ENCODE measurements around the gene PGA4.
"Not testable (repeated sequence)": the region's sequence is repeated elsewhere in the genome, so short reads cannot be mapped to it uniquely, and the experiment has no call there.

Gene PGA4

GRCh38 chr11:61222047-61222446, at the start of gene PGA4:
Gene PGA4 (plus strand): TSS chr11:61222347. CDS start chr11:61222401, 54 bp downstream.
- DNase-seq (ENCODE audit: extremely low read depth in 1 of 2, low read depth in 1 of 2), result not testable (repeated sequence)

- DNase-seq (ENCODE audit: extremely low read depth in 1 of 2, low read depth in 1 of 2), result no peak
Measured at GRCh38 chr11:61172356-61172755, 49.8 kb upstream of the PGA4 start.

- no peak for DNase-seq (ENCODE audit: extremely low read depth in 1 of 2, low read depth in 1 of 2)
Measured at GRCh38 chr11:61172888-61173287, 49.3 kb upstream of the PGA4 start.

GRCh38 chr11:61173456-61173855, 48.7 kb upstream of the PGA4 start:
- no peak for DNase-seq (ENCODE audit: extremely low read depth in 1 of 2, low read depth in 1 of 2)

- DNase-seq (ENCODE audit: extremely low read depth in 1 of 2, low read depth in 1 of 2), result no peak
Measured at GRCh38 chr11:61174273-61174672, 47.9 kb upstream of the PGA4 start.

GRCh38 chr11:61174949-61175348, 47.2 kb upstream of the PGA4 start:
- DNase-seq (ENCODE audit: extremely low read depth in 1 of 2, low read depth in 1 of 2), result no peak

- no peak for DNase-seq (ENCODE audit: extremely low read depth in 1 of 2, low read depth in 1 of 2)
Measured at GRCh38 chr11:61176446-61176845, 45.7 kb upstream of the PGA4 start.

GRCh38 chr11:61180205-61180604, 41.9 kb upstream of the PGA4 start:
- not testable (repeated sequence) for DNase-seq (ENCODE audit: extremely low read depth in 1 of 2, low read depth in 1 of 2)

GRCh38 chr11:61181489-61181888, 40.7 kb upstream of the PGA4 start:
- no peak for DNase-seq (ENCODE audit: extremely low read depth in 1 of 2, low read depth in 1 of 2)

- DNase-seq (ENCODE audit: extremely low read depth in 1 of 2, low read depth in 1 of 2), result no peak
Measured at GRCh38 chr11:61183645-61184044, 38.5 kb upstream of the PGA4 start.

GRCh38 chr11:61186504-61186903, 35.6 kb upstream of the PGA4 start:
- DNase-seq (ENCODE audit: extremely low read depth in 1 of 2, low read depth in 1 of 2), result no peak

GRCh38 chr11:61187505-61188130, 34.5 kb upstream of the PGA4 start:
- DNase-seq (ENCODE audit: extremely low read depth in 1 of 2, low read depth in 1 of 2), result peak; percentile 60 to 67

- no peak for DNase-seq (ENCODE audit: extremely low read depth in 1 of 2, low read depth in 1 of 2)
Measured at GRCh38 chr11:61189933-61190332, 32.2 kb upstream of the PGA4 start.

GRCh38 chr11:61193596-61193995, 28.6 kb upstream of the PGA4 start:
- no peak for DNase-seq (ENCODE audit: extremely low read depth in 1 of 2, low read depth in 1 of 2)

- no peak for DNase-seq (ENCODE audit: extremely low read depth in 1 of 2, low read depth in 1 of 2)
Measured at GRCh38 chr11:61194169-61194671, 27.9 kb upstream of the PGA4 start.

- DNase-seq (ENCODE audit: extremely low read depth in 1 of 2, low read depth in 1 of 2), result no peak
Measured at GRCh38 chr11:61194981-61195695, 27.0 kb upstream of the PGA4 start.

- no peak for DNase-seq (ENCODE audit: extremely low read depth in 1 of 2, low read depth in 1 of 2)
Measured at GRCh38 chr11:61195719-61196118, 26.4 kb upstream of the PGA4 start.

- DNase-seq (ENCODE audit: extremely low read depth in 1 of 2, low read depth in 1 of 2), result no peak
Measured at GRCh38 chr11:61198361-61198760, 23.8 kb upstream of the PGA4 start.

- DNase-seq (ENCODE audit: extremely low read depth in 1 of 2, low read depth in 1 of 2), result no peak
Measured at GRCh38 chr11:61198948-61199523, 23.1 kb upstream of the PGA4 start.

- no peak for DNase-seq (ENCODE audit: extremely low read depth in 1 of 2, low read depth in 1 of 2)
Measured at GRCh38 chr11:61201476-61201875, 20.7 kb upstream of the PGA4 start.

GRCh38 chr11:61202950-61203746, 19.0 kb upstream of the PGA4 start, which contains the start of gene PGA3:
Gene PGA3 (plus strand): TSS chr11:61203515. CDS start chr11:61203565, 50 bp downstream.
- DNase-seq (ENCODE audit: extremely low read depth in 1 of 2, low read depth in 1 of 2), result not testable (repeated sequence)
